ENCODE data around the gene MACROD2.

GRCh38 chr20:15818651-15819071 is 1823.3 kb downstream of the MACROD2 start:
- TF ChIP-seq CTCF (conservative IDR thresholded peaks at IDR 0.05; ENCODE audit: low read depth, low read length) (no peak), EZH2 (IDR thresholded peaks at IDR 0.05; ENCODE audit: borderline replicate concordance, low read depth, low read length, poor library complexity, severe bottlenecking) (no peak)
